GM12873 (cell line): ENCODE measurements around the gene SPATA45.

ENCODE experiments used
- TF ChIP-seq, protein P1 (sequence below): IDR thresholded peaks from 2 replicates; pipeline ENCODE4 v1.5.1; 2012; ENCODE audit warnings: low read depth, mild to moderate bottlenecking, moderate library complexity, low read length, control low read depth; ENCODE audit not compliant: insufficient read depth; ENCODE audit errors: missing control alignments

SPATA45 gene

DNA sequence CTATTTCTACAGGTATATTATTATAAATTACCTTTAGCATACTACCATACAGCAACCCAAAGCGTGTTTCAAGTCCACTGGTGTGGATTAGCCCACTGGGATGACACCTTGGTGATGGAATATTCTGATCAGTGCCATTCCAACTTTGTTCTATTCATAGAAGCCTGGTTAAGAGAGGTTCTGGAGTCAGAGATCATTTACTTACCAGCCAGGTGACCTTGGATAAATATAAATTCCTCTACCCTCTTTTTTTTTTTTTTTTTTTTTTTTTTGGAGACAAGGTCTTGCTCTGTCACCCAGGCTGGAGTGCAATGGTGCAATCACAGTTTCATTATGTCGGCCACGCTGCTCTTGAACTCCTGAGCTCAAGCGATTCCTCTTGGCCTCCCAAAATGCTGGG is at the start of gene SPATA45:
SPATA45 (minus strand) TSS at position 101 of the 400 bp plus-strand sequence. CDS start 11,500 bp downstream, outside the sequence.
- TF ChIP-seq, protein P1, sequence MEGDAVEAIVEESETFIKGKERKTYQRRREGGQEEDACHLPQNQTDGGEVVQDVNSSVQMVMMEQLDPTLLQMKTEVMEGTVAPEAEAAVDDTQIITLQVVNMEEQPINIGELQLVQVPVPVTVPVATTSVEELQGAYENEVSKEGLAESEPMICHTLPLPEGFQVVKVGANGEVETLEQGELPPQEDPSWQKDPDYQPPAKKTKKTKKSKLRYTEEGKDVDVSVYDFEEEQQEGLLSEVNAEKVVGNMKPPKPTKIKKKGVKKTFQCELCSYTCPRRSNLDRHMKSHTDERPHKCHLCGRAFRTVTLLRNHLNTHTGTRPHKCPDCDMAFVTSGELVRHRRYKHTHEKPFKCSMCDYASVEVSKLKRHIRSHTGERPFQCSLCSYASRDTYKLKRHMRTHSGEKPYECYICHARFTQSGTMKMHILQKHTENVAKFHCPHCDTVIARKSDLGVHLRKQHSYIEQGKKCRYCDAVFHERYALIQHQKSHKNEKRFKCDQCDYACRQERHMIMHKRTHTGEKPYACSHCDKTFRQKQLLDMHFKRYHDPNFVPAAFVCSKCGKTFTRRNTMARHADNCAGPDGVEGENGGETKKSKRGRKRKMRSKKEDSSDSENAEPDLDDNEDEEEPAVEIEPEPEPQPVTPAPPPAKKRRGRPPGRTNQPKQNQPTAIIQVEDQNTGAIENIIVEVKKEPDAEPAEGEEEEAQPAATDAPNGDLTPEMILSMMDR: no peak

DNA sequence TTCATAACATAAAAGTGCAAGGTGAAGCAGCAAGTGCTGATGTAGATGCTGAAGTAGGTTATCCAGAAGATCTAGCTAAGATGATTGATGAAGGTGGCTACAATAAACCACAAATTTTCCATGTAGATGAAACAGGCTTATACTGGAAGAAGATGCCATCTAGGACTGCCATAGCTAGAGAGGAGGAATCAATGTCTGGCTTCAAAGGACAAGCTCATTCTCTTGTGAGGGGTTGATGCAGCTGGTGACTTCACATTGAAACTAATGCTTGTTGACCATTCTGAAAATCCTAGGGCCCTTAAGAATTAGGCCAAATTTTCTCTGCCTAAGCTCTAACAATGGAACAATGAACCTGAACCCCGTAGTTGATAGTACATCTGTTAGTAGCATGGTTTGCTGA is 44.7 kb upstream of the SPATA45 start:
- TF ChIP-seq, protein P1: no peak

DNA sequence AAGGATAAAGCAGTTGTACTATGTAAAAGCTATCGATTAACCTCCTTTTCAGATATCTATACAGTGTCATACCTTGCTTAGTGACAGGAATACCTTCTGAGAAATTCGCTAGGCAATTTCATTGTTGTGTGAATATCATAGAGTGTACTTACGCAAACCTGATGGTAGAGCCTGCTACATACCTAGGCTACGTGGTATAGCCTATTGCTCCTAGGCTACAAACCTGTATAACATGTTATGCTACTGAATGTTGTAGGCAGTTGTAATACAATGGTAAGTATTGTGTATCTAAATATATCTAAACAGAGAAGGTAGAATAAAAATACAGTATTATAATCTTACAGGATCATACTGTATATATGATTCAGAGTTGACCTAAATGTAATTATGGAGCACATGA is 37.1 kb upstream of the SPATA45 start:
- TF ChIP-seq, protein P1: no peak

DNA sequence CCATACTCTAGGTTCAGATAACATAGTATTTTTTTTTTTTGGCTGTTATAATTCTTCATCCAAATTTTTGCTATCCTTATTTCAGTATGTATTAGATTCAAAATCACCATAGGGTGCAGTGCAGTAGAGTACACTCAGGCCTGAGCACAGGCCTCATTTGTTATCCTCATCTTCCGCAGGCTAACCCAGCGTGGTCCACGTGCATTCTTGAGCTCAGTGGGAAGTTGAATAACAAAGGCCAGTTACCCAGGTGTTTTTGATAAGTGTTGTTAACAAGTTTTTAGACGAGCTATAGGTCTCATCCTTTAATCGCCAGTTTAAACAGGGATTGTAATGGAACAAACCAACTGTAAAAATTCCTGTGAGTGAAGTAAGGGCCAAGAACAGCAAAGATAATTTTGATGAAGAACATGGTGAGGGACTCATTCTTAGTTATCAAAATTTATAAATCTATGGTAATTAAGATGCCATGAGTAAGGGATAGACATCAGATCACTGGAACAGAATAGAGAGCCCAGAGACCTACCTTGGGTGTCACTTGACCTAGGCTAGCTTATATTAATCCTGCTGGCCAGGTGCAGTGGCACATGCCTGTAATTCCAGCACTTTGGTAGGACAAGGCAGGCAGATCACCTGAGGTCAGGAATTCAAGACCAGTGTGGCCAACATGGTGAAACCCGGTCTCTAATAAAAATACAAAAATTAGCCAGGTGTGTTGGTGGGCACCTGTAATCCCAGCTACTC is 32.7 kb upstream of the SPATA45 start:
- TF ChIP-seq, protein P1: no peak

DNA sequence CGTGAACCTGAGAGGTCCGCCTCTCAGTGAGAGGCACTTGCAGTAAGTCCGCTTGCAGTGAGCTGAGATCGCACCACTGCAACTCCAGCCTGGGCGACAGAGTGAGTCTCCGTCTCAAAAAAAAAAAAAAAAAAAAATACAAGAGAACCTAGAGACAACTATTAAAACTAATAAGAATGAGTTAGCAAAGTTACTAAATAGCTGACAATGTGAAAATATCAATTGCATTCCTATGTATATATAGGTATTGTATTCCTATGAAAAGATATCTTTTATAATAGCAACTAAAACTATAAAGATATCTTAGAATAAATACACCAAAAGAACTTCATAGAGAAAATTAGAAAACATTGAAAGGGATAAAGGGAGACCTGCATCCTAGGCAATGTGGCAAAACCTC is 31.0 kb upstream of the SPATA45 start:
- TF ChIP-seq, protein P1: no peak

DNA sequence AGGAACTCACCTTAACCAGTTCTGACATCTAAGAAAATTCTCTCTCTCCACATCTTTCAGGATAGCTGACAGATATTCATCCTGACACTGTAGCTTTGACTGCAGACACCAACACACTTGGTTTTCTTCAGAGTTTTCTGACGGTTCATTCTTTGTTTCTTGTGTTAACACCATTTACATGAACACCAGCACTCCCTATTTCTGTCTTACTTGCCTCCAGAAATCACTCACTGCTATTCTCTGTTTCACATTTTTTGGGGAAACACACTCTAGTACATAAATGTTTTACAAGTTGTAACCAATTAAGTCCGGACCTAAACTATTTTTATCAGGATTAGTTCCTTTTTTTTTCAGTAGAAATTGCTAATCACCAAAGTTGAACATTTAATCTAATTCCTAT is 26.1 kb upstream of the SPATA45 start:
- TF ChIP-seq, protein P1: no peak

DNA sequence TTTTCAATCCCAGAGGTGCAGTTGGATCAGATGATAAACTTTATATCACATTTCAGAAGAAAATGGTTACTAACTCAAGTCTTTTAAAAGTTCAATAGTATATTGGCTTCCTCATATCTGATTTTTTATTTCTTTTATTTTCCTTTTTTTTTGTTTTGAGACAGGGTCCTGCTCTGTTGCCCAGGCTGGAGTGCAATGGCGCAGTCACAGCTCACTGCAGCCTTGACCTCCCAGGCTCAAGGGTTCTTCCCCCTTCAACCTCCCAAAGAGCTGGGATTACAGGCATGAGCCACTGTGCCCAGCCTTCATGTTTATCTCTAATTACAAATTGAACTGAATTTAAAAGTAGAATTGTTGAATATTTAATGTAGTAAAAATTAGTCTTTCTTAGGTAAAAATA is 24.5 kb upstream of the SPATA45 start:
- TF ChIP-seq, protein P1: no peak
